ENCODE measurements around the gene FBXO28. TPM values are rescaled to one million over a fixed set of nuclear protein-coding genes. Genes with fewer than 3 reads are reported as not detected.

Gene FBXO28
- total and polyA plus RNA-seq, 8 donors, result 4.9 to 14.9 (median 11.0) TPM

DNA sequence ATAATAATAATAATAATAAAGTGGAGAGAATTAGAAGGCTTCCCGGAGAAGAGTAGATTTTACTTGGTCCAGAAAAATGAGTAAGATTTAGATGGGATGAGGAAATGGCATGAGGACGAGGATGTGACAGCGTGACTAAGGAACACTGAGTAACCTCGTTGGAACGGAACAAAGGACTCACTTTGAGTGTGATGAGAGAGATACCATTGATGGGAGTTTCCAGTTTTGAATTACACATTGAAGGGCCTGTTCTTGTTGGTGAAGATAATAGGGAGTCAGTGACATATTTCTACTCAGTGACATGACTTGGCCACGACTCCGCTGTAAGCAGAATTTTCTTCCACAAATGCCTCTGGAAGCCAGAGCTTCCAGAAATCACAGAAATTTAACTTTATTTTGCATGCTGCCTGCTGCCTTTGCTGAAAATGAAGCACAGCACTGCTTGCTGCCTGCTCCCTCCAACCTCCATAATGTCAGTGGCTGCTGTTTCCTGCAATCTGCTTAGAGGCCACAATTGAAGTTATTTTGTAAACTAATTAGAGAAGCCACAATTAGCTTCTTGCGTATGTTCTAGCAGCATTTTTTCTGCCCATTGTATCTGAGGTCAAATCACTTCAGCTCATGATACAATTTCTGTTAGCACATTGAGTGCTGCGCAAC is 33.7 kb upstream of the FBXO28 start:
- Histone ChIP-seq H3K27me3 (no peaks in the 10 kb centered on the region), H3K36me3 (no peaks in the 10 kb centered on the region), H3K9me3 (no peaks in the 10 kb centered on the region), H3K4me1 (no peaks in the 10 kb centered on the region), H3K27ac (no peak overlapping the region), H3K4me3 (no peak overlapping the region)
- intact Hi-C loops (cut with DNase I), result no loop called here
- no peak for FAIRE-seq
- ATAC-seq, result peak in 1 of 4 donors; percentile 16
- TF ChIP-seq, protein P1, sequence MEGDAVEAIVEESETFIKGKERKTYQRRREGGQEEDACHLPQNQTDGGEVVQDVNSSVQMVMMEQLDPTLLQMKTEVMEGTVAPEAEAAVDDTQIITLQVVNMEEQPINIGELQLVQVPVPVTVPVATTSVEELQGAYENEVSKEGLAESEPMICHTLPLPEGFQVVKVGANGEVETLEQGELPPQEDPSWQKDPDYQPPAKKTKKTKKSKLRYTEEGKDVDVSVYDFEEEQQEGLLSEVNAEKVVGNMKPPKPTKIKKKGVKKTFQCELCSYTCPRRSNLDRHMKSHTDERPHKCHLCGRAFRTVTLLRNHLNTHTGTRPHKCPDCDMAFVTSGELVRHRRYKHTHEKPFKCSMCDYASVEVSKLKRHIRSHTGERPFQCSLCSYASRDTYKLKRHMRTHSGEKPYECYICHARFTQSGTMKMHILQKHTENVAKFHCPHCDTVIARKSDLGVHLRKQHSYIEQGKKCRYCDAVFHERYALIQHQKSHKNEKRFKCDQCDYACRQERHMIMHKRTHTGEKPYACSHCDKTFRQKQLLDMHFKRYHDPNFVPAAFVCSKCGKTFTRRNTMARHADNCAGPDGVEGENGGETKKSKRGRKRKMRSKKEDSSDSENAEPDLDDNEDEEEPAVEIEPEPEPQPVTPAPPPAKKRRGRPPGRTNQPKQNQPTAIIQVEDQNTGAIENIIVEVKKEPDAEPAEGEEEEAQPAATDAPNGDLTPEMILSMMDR (IDR thresholded peaks at IDR 0.05), result no peak
- 61 to 66% methylated on average over 9 of the region's 9 CpGs for WGBS, 2 donors
- no peak for DNase-seq

DNA sequence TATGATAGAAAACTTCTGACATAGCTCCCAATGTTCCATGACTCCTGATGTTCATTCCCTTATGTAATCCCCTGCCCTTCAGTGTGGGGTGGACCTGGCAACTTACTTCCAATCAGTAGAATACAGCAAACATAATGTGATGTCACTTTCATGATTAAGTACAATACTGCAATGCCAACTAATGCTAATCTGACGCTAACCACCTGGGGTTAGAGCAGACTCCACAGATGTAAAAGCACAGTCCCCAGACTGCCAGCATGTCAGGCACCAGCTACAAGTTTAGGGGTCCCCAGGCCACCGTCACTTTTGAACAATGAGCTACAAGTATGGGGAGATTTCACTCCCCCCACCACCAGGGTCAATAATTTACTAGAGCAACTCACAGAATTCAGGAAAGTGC is 32.3 kb upstream of the FBXO28 start:
- Histone ChIP-seq H3K27me3 (no peaks in the 10 kb centered on the region), H3K4me3 (no peak overlapping the region), H3K4me1 (no peaks in the 10 kb centered on the region), H3K27ac (no peak overlapping the region), H3K36me3 (no peaks in the 10 kb centered on the region), H3K9me3 (no peaks in the 10 kb centered on the region)
- DNase-seq, result no peak
- intact Hi-C loops (cut with DNase I), result no loop called here
- no peak for ATAC-seq
- TF ChIP-seq, protein P1 (IDR thresholded peaks at IDR 0.05), result no peak
- 35 to 51% methylated on average over 2 of the region's 2 CpGs for WGBS, 2 donors
- FAIRE-seq, result no peak

DNA sequence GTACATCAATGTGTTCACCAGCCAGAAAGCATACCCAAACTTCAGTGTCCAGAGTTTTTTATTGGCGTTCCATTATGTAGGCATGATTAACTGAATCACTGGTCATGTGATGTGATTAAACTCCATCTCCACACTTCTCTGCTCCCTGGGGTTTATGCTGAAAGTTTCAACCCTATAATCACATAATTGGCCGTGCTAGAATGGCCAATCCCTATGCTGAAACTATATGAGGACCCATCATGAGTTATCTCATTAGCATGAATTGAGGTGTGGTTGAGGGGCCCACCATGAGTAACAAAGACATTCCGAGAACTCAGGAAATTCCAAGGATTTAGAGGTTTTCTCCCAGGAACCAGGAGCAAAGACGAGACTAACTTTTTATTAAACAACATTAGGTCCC is 31.8 kb upstream of the FBXO28 start:
- no peak overlapping the region for H3K27ac ChIP-seq
- DNase-seq (no peak), ATAC-seq (no peak), FAIRE-seq (no peak)
- intact Hi-C loops (cut with DNase I), result no loop called here
- H3K9me3 ChIP-seq, result no peaks in the 10 kb centered on the region
- H3K4me1 ChIP-seq, result no peaks in the 10 kb centered on the region
- TF ChIP-seq, protein P1 (IDR thresholded peaks at IDR 0.05), result no peak
- 53 to 75% methylated on average over 4 of the region's 4 CpGs for WGBS, 2 donors
- H3K27me3 ChIP-seq, result no peaks in the 10 kb centered on the region
- H3K4me3 ChIP-seq, result no peak overlapping the region
- no peaks in the 10 kb centered on the region for H3K36me3 ChIP-seq

DNA sequence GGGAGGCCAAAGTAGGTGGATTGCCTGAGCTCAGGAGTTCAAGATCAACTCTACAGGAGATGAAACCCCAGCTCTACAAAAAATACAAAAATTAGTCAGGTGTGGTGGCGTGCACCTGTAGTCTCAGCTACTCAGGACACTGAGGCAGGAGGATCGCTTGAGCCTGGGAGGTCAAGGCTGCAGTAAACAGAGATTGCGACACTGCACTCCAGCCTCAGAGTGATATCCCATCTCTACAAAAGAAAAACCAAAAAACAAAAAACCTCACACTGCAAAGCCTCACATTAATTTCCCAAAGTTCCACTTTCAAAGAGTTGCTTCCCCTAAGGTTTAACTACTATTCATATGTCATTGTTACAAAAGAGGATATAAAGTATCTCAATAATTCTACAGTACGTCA is 29.0 kb upstream of the FBXO28 start:
- ATAC-seq (no peak), FAIRE-seq (no peak), DNase-seq (no peak)
- Histone ChIP-seq H3K4me3 (no peak overlapping the region), H3K4me1 (no peaks in the 10 kb centered on the region), H3K36me3 (no peaks in the 10 kb centered on the region), H3K27ac (no peak overlapping the region), H3K27me3 (no peaks in the 10 kb centered on the region), H3K9me3 (no peaks in the 10 kb centered on the region)
- TF ChIP-seq, protein P1 (IDR thresholded peaks at IDR 0.05), result no peak
- intact Hi-C loops (cut with DNase I), result no loop called here
- 64 to 68% methylated on average over 4 of the region's 4 CpGs for WGBS, 2 donors

DNA sequence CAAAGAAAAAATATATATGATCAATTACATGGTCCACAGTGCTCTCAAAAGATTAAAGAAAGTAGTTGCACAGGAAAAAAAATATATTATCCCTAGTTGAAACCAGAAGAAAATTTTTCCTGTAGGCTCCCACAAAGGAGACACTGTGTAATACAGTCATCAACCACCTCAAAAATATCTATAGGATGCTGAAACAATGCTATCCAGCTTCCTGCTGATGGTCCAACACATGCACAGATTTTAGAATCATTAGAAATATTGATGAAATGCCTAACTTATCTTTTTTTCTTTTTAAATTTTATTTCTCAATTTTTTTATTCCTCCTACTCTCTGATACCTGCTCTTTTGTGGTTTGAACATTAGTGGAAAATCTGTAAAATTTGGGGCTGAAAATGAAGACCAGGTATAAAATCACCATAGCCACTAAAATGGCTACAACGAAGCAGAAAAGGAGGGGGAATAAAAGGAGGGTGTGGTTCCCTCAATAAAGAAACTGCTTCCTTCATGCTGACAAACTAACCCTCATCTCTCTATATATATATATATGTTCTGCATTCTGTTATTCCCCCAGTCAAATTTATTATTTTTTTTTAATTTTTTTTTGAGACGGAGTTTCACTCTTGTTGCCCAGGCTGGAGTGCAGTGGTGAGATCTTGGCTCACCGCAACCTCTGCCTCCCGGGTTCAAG is 28.3 kb upstream of the FBXO28 start:
- no peaks in the 10 kb centered on the region for H3K27me3 ChIP-seq
- FAIRE-seq (no peak), DNase-seq (no peak), ATAC-seq (no peak)
- H3K4me3 ChIP-seq, result no peak overlapping the region
- intact Hi-C loops (cut with DNase I), result no loop called here
- no peaks in the 10 kb centered on the region for H3K36me3 ChIP-seq
- H3K27ac ChIP-seq, result no peak overlapping the region
- TF ChIP-seq, protein P1 (IDR thresholded peaks at IDR 0.05), result no peak
- no peaks in the 10 kb centered on the region for H3K4me1 ChIP-seq
- no peaks in the 10 kb centered on the region for H3K9me3 ChIP-seq
- WGBS, 2 donors, result 86 to 91% methylated on average over 4 of the region's 4 CpGs
